KMS-11 (cell line): ENCODE results near the gene C16orf96.

Source experiments
- H2AFZ ChIP-seq: fragments of 200-600 bp; sonication (generic); 2 replicates; pipeline ENCODE4 v1.6.1; 2016; ENCODE audit warnings: antibody characterized with exemption, mixed run types, low read depth
- H3K27ac ChIP-seq: fragments of 200-600 bp; sonication (generic); 2 replicates; pipeline ENCODE4 v1.6.1; 2016; ENCODE audit warnings: mild to moderate bottlenecking, mixed run types
- H3K27me3 ChIP-seq: fragments of 200-600 bp; sonication (generic); 2 replicates; pipeline ENCODE4 v1.6.1; 2017; ENCODE audit warnings: mild to moderate bottlenecking, low read depth, mixed run types, moderate library complexity; ENCODE audit not compliant: insufficient read depth
- H3K36me3 ChIP-seq: fragments of 200-600 bp; sonication (generic); 2 replicates; pipeline ENCODE4 v1.6.1; 2017; ENCODE audit warnings: mild to moderate bottlenecking, mixed run types; ENCODE audit not compliant: insufficient read depth
- H3K4me1 ChIP-seq: fragments of 200-600 bp; sonication (generic); 2 replicates; pipeline ENCODE4 v1.6.1; 2016; ENCODE audit warnings: mild to moderate bottlenecking, low read depth, mixed run types; ENCODE audit not compliant: poor library complexity, severe bottlenecking
- H3K4me2 ChIP-seq: fragments of 200-600 bp; sonication (generic); 2 replicates; pipeline ENCODE4 v1.7.0; 2016; ENCODE audit warnings: mild to moderate bottlenecking, mixed run types
- H3K4me3 ChIP-seq: fragments of 200-600 bp; sonication (generic); IDR thresholded peaks from 2 replicates; pipeline ENCODE4 v1.6.1; 2017; ENCODE audit warnings: low read depth, low read length, mixed read lengths; ENCODE audit not compliant: insufficient read depth
- H3K79me2 ChIP-seq: fragments of 200-600 bp; sonication (generic); 2 replicates; pipeline ENCODE4 v1.6.1; 2016; ENCODE audit warnings: low read depth, mixed run types; ENCODE audit not compliant: insufficient read depth
- H3K9ac ChIP-seq: fragments of 200-600 bp; sonication (generic); 2 replicates; pipeline ENCODE4 v1.6.1; 2016; ENCODE audit warnings: mild to moderate bottlenecking, mixed run types
- H4K20me1 ChIP-seq: fragments of 200-600 bp; sonication (generic); 2 replicates; pipeline ENCODE4 v1.6.1; 2016; ENCODE audit warnings: mild to moderate bottlenecking, mixed run types; ENCODE audit not compliant: insufficient read depth
- CTCF ChIP-seq: fragments of 200-600 bp; sonication (generic); conservative IDR thresholded peaks from 2 replicates; pipeline ENCODE4 v1.6.1; 2017; ENCODE audit warnings: low read depth, mild to moderate bottlenecking, antibody characterized with exemption, low read length, moderate library complexity, mixed read lengths

Gene C16orf96

GRCh38 chr16:4599037-4599436, 42.9 kb downstream of the C16orf96 start:
- Histone ChIP-seq H3K79me2 (no peaks in the 10 kb centered on the region), H3K4me2 (no peak overlapping the region), H3K4me3 (no peak overlapping the region), H3K27me3 (peaks cover 74% of the 10 kb centered on the region), H3K4me1 (no peaks in the 10 kb centered on the region), H3K27ac (no peak overlapping the region), H4K20me1 (no peaks in the 10 kb centered on the region), H3K9ac (no peak overlapping the region), H2AFZ (no peak overlapping the region), H3K36me3 (no peaks in the 10 kb centered on the region)
- no peak for TF ChIP-seq CTCF

- no peak overlapping the region for H3K4me2 ChIP-seq
These were observed 43.4 kb downstream of the C16orf96 start for GRCh38 chr16:4599545-4599944.

GRCh38 chr16:4601036-4601863, 45.1 kb downstream of the C16orf96 start:
- no peak overlapping the region for H3K4me3 ChIP-seq
- H3K79me2 ChIP-seq = no peaks in the 10 kb centered on the region
- peaks cover 52% of the 10 kb centered on the region for H3K27me3 ChIP-seq
- no peaks in the 10 kb centered on the region for H3K36me3 ChIP-seq
- TF ChIP-seq CTCF = no peak
- H2AFZ ChIP-seq = no peak overlapping the region
- H4K20me1 ChIP-seq = no peaks in the 10 kb centered on the region
- no peaks in the 10 kb centered on the region for H3K4me1 ChIP-seq
- no peak overlapping the region for H3K27ac ChIP-seq
- no peak overlapping the region for H3K4me2 ChIP-seq
- H3K9ac ChIP-seq = no peak overlapping the region

More at GRCh38 chr16:4599545-4599944, 43.4 kb downstream of the C16orf96 start:
- H3K27me3 ChIP-seq = peaks cover 69% of the 10 kb centered on the region
- no peaks in the 10 kb centered on the region for H3K4me1 ChIP-seq
- H3K36me3 ChIP-seq = no peaks in the 10 kb centered on the region
- no peaks in the 10 kb centered on the region for H4K20me1 ChIP-seq
- H3K27ac ChIP-seq = no peak overlapping the region
- no peak for TF ChIP-seq CTCF
- H2AFZ ChIP-seq = no peak overlapping the region
- H3K79me2 ChIP-seq = no peaks in the 10 kb centered on the region
- no peak overlapping the region for H3K4me3 ChIP-seq
- H3K9ac ChIP-seq = no peak overlapping the region

- Histone ChIP-seq H4K20me1 (no peaks in the 10 kb centered on the region), H3K79me2 (no peaks in the 10 kb centered on the region), H3K4me3 (no peak overlapping the region), H2AFZ (no peak overlapping the region), H3K4me2 (no peak overlapping the region), H3K36me3 (no peaks in the 10 kb centered on the region), H3K27ac (no peak overlapping the region), H3K4me1 (no peaks in the 10 kb centered on the region), H3K27me3 (peaks cover 46% of the 10 kb centered on the region), H3K9ac (no peak overlapping the region)
- no peak for TF ChIP-seq CTCF
These were observed 45.7 kb downstream of the C16orf96 start for GRCh38 chr16:4601864-4602186.
